ENCODE results near the gene MGMT. TPM values are rescaled to one million over a fixed set of nuclear protein-coding genes. Genes with fewer than 3 reads are reported as not detected.

MGMT gene
- polyA plus RNA-seq, 1 donor from 2014 or later, result 0.94 TPM

DNA sequence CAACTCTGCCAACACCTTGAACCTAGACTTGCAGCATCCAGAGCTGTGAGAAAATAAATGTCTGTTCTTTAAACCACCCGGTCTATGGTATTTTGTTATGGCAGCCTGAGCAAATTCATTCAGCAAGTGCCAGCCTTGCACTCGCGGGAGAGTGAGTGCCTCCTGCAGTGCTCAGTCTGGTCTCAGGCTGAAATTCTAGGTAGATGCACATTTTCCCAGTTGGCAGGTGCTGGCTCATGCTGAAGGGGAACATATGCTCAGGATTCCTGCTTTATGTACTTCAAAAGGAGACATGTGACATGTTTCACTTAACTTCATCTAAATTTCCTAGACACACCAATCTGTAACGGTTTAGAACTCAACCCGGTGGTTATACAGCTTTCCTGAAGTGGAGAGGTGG is 170.8 kb downstream of the MGMT start:
- H3K9me2 ChIP-seq (ENCODE audit: insufficient read depth, low read length), result no peaks in the 10 kb centered on the region
- H3K4me3 ChIP-seq (ENCODE audit: low read length), result no peak overlapping the region
- H3F3A ChIP-seq (ENCODE audit: insufficient read depth, low read length, poor library complexity, severe bottlenecking), result no peaks in the 10 kb centered on the region
- no peaks in the 10 kb centered on the region for H3K27me3 ChIP-seq (ENCODE audit: insufficient read depth, low read depth, low read length)
- no peak overlapping the region for H3K27ac ChIP-seq (ENCODE audit: low read length)
- peaks cover 5% of the 10 kb centered on the region for H3K9me3 ChIP-seq (ENCODE audit: low read length)
- TF ChIP-seq MXI1 (conservative IDR thresholded peaks at IDR 0.05; ENCODE audit: poor library complexity, severe bottlenecking) (no peak), SMC3 (conservative IDR thresholded peaks at IDR 0.05; ENCODE audit: poor library complexity) (no peak), CTCF (IDR thresholded peaks at IDR 0.05; ENCODE audit: poor library complexity, severe bottlenecking) (no peak), EP300 (conservative IDR thresholded peaks at IDR 0.05; ENCODE audit: poor library complexity, severe bottlenecking) (no peak), TAF1 (IDR thresholded peaks at IDR 0.05; ENCODE audit: low read depth) (no peak), EZH2 (IDR thresholded peaks at IDR 0.05; ENCODE audit: borderline replicate concordance, insufficient read depth, low read length, poor library complexity, severe bottlenecking) (no peak), RAD21 (conservative IDR thresholded peaks at IDR 0.05) (no peak), POLR2AphosphoS5 (IDR thresholded peaks at IDR 0.05) (no peak)
- TF ChIP-seq, protein P1, sequence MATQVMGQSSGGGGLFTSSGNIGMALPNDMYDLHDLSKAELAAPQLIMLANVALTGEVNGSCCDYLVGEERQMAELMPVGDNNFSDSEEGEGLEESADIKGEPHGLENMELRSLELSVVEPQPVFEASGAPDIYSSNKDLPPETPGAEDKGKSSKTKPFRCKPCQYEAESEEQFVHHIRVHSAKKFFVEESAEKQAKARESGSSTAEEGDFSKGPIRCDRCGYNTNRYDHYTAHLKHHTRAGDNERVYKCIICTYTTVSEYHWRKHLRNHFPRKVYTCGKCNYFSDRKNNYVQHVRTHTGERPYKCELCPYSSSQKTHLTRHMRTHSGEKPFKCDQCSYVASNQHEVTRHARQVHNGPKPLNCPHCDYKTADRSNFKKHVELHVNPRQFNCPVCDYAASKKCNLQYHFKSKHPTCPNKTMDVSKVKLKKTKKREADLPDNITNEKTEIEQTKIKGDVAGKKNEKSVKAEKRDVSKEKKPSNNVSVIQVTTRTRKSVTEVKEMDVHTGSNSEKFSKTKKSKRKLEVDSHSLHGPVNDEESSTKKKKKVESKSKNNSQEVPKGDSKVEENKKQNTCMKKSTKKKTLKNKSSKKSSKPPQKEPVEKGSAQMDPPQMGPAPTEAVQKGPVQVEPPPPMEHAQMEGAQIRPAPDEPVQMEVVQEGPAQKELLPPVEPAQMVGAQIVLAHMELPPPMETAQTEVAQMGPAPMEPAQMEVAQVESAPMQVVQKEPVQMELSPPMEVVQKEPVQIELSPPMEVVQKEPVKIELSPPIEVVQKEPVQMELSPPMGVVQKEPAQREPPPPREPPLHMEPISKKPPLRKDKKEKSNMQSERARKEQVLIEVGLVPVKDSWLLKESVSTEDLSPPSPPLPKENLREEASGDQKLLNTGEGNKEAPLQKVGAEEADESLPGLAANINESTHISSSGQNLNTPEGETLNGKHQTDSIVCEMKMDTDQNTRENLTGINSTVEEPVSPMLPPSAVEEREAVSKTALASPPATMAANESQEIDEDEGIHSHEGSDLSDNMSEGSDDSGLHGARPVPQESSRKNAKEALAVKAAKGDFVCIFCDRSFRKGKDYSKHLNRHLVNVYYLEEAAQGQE (IDR thresholded peaks at IDR 0.05; ENCODE audit: borderline replicate concordance), result no peak
- no peak overlapping the region for H3K9ac ChIP-seq (ENCODE audit: low read length)
- no peaks in the 10 kb centered on the region for H3K79me2 ChIP-seq (replicated peaks; ENCODE audit: insufficient read depth, low read length)
- H4K20me1 ChIP-seq (ENCODE audit: insufficient read depth), result no peaks in the 10 kb centered on the region
- H3K4me2 ChIP-seq (ENCODE audit: low read length), result no peak overlapping the region
- no peaks in the 10 kb centered on the region for H3K36me3 ChIP-seq (ENCODE audit: insufficient read depth, low read length)
- H2AFZ ChIP-seq (ENCODE audit: low read depth, low read length), result no peak overlapping the region

DNA sequence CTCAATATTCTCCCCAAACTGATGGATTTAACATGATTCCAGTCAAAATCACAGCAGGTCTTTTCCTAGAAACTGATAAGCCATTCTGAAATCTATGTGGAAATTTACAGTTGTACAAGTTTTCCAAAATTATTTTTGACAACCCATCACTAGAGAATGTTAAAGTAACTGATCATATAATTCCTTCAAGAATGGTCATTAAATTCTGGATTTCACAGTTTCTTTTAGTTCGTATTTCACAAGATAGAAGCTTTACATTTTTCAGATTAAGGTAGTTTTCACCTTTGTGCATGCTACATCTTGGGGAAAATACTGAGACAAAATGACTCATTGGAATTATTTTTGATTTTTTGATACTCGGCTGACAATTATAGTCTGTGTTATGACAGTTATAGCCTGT is 174.3 kb downstream of the MGMT start:
- Histone ChIP-seq H4K20me1 (ENCODE audit: insufficient read depth) (no peaks in the 10 kb centered on the region), H3K36me3 (ENCODE audit: insufficient read depth, low read length) (no peaks in the 10 kb centered on the region), H3K79me2 (replicated peaks; ENCODE audit: insufficient read depth, low read length) (no peaks in the 10 kb centered on the region), H3K4me2 (ENCODE audit: low read length) (no peak overlapping the region), H3F3A (ENCODE audit: insufficient read depth, low read length, poor library complexity, severe bottlenecking) (no peaks in the 10 kb centered on the region), H3K4me3 (ENCODE audit: low read length) (no peak overlapping the region), H3K27ac (ENCODE audit: low read length) (no peak overlapping the region), H2AFZ (ENCODE audit: low read depth, low read length) (no peak overlapping the region), H3K9me2 (ENCODE audit: insufficient read depth, low read length) (no peaks in the 10 kb centered on the region), H3K9me3 (ENCODE audit: low read length) (no peaks in the 10 kb centered on the region), H3K27me3 (ENCODE audit: insufficient read depth, low read depth, low read length) (no peaks in the 10 kb centered on the region), H3K9ac (ENCODE audit: low read length) (no peak overlapping the region)
- TF ChIP-seq, protein P1 (IDR thresholded peaks at IDR 0.05; ENCODE audit: borderline replicate concordance), result no peak
- TF ChIP-seq MXI1 (conservative IDR thresholded peaks at IDR 0.05; ENCODE audit: poor library complexity, severe bottlenecking) (no peak), CTCF (IDR thresholded peaks at IDR 0.05; ENCODE audit: poor library complexity, severe bottlenecking) (no peak), EZH2 (IDR thresholded peaks at IDR 0.05; ENCODE audit: borderline replicate concordance, insufficient read depth, low read length, poor library complexity, severe bottlenecking) (no peak), EP300 (conservative IDR thresholded peaks at IDR 0.05; ENCODE audit: poor library complexity, severe bottlenecking) (no peak), RAD21 (conservative IDR thresholded peaks at IDR 0.05) (no peak), POLR2AphosphoS5 (IDR thresholded peaks at IDR 0.05) (no peak), SMC3 (conservative IDR thresholded peaks at IDR 0.05; ENCODE audit: poor library complexity) (no peak), TAF1 (IDR thresholded peaks at IDR 0.05; ENCODE audit: low read depth) (no peak)

Data from neural cell (in vitro differentiated cells).